Colonic mucosa (tissue), 4 donors: ENCODE results near the gene KCND3. TPM values are rescaled to one million over a fixed set of nuclear protein-coding genes. Genes with fewer than 3 reads are reported as not detected.

ENCODE experiments used
- DNase-seq: peaks from one replicate; pipeline ENCODE4 v3.0.0-alpha.2; 2020
- H3K27ac ChIP-seq: fragments of 200-600 bp; one replicate; pipeline ENCODE4 v1.8.0; 2021
- H3K27me3 ChIP-seq: fragments of 200-600 bp; one replicate; pipeline ENCODE4 v1.8.0; 2021
- H3K36me3 ChIP-seq: fragments of 200-600 bp; one replicate; pipeline ENCODE4 v1.8.0; 2021
- H3K4me1 ChIP-seq: fragments of 200-600 bp; one replicate; pipeline ENCODE4 v1.8.0; 2021; ENCODE audit warnings: mild to moderate bottlenecking
- H3K4me3 ChIP-seq: fragments of 200-600 bp; one replicate; pipeline ENCODE4 v1.8.0; 2021
- H3K9ac ChIP-seq, 2 donors: one replicate each; pipeline ENCODE4 v1.7.0; 2013; ENCODE audit warnings: control low read depth in 2 of 2, low read depth in 2 of 2, low read length in 2 of 2
- H3K9me3 ChIP-seq: fragments of 200-600 bp; one replicate; pipeline ENCODE4 v1.8.0; 2021
- CTCF ChIP-seq: fragments of 200-600 bp; IDR thresholded peaks from one replicate; pipeline ENCODE4 v1.8.0; 2022; ENCODE audit warnings: antibody characterized with exemption, mild to moderate bottlenecking
- intact Hi-C: fragments of 100-400 bp; cut with DNase I; formaldehyde crosslinking; loops from one replicate; pipeline ENCODE4 v1.14.1; 2022
- total RNA-seq, 2 donors: library from RNA; stranded (reverse); fragmentation: NEBNext Ultra II Directional in 1 of 2; extraction: Animal tissue kit (Norgen Biotek cat#: 25700) in 1 of 2; gene quantifications; one replicate each; pipeline ENCODE4 v1.2.1, GENCODE V29; 2021
- donor health status: healthy.
- donor health status: DM: no; HTN: no; CAD: no.
- donor health status: DM: no; HTN: no; CAD: no.

The KCND3 gene
- total RNA-seq, 2 donors from 2014 or later: 0.94 to 3.5 TPM

- H3K4me3 ChIP-seq: no peak overlapping the region
- no peak for DNase-seq
- H3K9me3 ChIP-seq: no peaks in the 10 kb centered on the region
- no peaks in the 10 kb centered on the region for H3K36me3 ChIP-seq
- H3K9ac ChIP-seq: no peak overlapping the region
- no peak overlapping the region for H3K27ac ChIP-seq
- TF ChIP-seq CTCF: no peak
- H3K27me3 ChIP-seq: no peaks in the 10 kb centered on the region
- intact Hi-C loops: no loop called here
- no peaks in the 10 kb centered on the region for H3K4me1 ChIP-seq
These were observed 100.6 kb downstream of the KCND3 start for GRCh38 chr1:111888740-111889376.

GRCh38 chr1:111887875-111888274 is 101.6 kb downstream of the KCND3 start:
- no peak for TF ChIP-seq CTCF
- no peak overlapping the region for H3K9ac ChIP-seq
- H3K36me3 ChIP-seq: no peaks in the 10 kb centered on the region
- H3K27me3 ChIP-seq: no peaks in the 10 kb centered on the region
- no peaks in the 10 kb centered on the region for H3K4me1 ChIP-seq
- no peaks in the 10 kb centered on the region for H3K9me3 ChIP-seq
- DNase-seq: no peak
- H3K4me3 ChIP-seq: no peak overlapping the region
- no peak overlapping the region for H3K27ac ChIP-seq
- intact Hi-C loops: no loop called here

GRCh38 chr1:111887385-111887784 is 102.1 kb downstream of the KCND3 start:
- no peak for TF ChIP-seq CTCF
- H3K36me3 ChIP-seq: no peaks in the 10 kb centered on the region

GRCh38 chr1:111886741-111887140 is 102.7 kb downstream of the KCND3 start:
- H3K9ac ChIP-seq: no peak overlapping the region
- TF ChIP-seq CTCF: no peak
- H3K9me3 ChIP-seq: no peaks in the 10 kb centered on the region
- intact Hi-C loops: no loop called here
- H3K27me3 ChIP-seq: no peaks in the 10 kb centered on the region
- H3K4me1 ChIP-seq: no peaks in the 10 kb centered on the region
- no peaks in the 10 kb centered on the region for H3K36me3 ChIP-seq
- no peak overlapping the region for H3K27ac ChIP-seq
- H3K4me3 ChIP-seq: no peak overlapping the region
- no peak for DNase-seq

More at GRCh38 chr1:111887385-111887784, 102.1 kb downstream of the KCND3 start:
- no peak overlapping the region for H3K9ac ChIP-seq
- no peak for DNase-seq
- intact Hi-C loops: no loop called here
- H3K27me3 ChIP-seq: no peaks in the 10 kb centered on the region
- no peaks in the 10 kb centered on the region for H3K4me1 ChIP-seq
- no peak overlapping the region for H3K27ac ChIP-seq
- no peaks in the 10 kb centered on the region for H3K9me3 ChIP-seq
- H3K4me3 ChIP-seq: no peak overlapping the region

GRCh38 chr1:111884772-111885443 is 104.6 kb downstream of the KCND3 start:
- intact Hi-C loops: no loop called here
- Histone ChIP-seq H3K9ac (no peak overlapping the region), H3K4me3 (no peak overlapping the region), H3K27ac (no peak overlapping the region), H3K27me3 (no peaks in the 10 kb centered on the region), H3K4me1 (no peaks in the 10 kb centered on the region), H3K36me3 (no peaks in the 10 kb centered on the region), H3K9me3 (no peaks in the 10 kb centered on the region)
- TF ChIP-seq CTCF: no peak
- DNase-seq: no peak
